ENCODE results near the gene UTP11. TPM values are rescaled to one million over a fixed set of nuclear protein-coding genes. Genes with fewer than 3 reads are reported as not detected.

UTP11 gene, protein sequence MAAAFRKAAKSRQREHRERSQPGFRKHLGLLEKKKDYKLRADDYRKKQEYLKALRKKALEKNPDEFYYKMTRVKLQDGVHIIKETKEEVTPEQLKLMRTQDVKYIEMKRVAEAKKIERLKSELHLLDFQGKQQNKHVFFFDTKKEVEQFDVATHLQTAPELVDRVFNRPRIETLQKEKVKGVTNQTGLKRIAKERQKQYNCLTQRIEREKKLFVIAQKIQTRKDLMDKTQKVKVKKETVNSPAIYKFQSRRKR
- total RNA-seq: 27.0 and 53.5 TPM in 2 replicates

GRCh38 chr1:38012363-38013226 lies at the start of gene UTP11:
TSS of gene UTP11 (plus strand) at chr1:38012734. CDS start at chr1:38012803, 69 bp downstream.

GRCh38 chr1:38005195-38006007 lies 7.1 kb upstream of the UTP11 start, which contains the start of gene FHL3:
TSS of gene FHL3 (minus strand) at chr1:38005514. CDS start at chr1:37999412, 6,102 bp downstream.

GRCh38 chr1:38046333-38046883 lies 33.9 kb downstream of the UTP11 start, which contains the start of gene POU3F1:
TSS of gene POU3F1 (minus strand) at chr1:38046793. CDS start at chr1:38046743, 50 bp downstream.

Other genes starting within 250 kb of the UTP11 start
- gene EPHA10, start 247.6 kb upstream of the UTP11 start, total RNA-seq: 0.15 TPM in 1 of 2 replicates, not detected in the other
- gene MANEAL, start 218.9 kb upstream of the UTP11 start, total RNA-seq: 0.15 and 1.8 TPM in 2 replicates
- gene C1orf122, start 204.9 kb upstream of the UTP11 start, total RNA-seq: 23.3 and 46.5 TPM in 2 replicates
- gene YRDC, start 204.5 kb upstream of the UTP11 start, total RNA-seq: 8.1 and 11.1 TPM in 2 replicates
- 3.9 and 4.0 TPM in 2 replicates for gene MTF1, start 153.1 kb upstream of the UTP11 start, total RNA-seq
- gene INPP5B, start 65.7 kb upstream of the UTP11 start, total RNA-seq: 39.0 and 41.4 TPM in 2 replicates
- 64.8 and 121 TPM in 2 replicates for gene SF3A3, start 22.7 kb upstream of the UTP11 start, total RNA-seq
- 16.6 and 31.1 TPM in 2 replicates for gene FHL3, start 7.2 kb upstream of the UTP11 start, total RNA-seq
- gene POU3F1, start 34.1 kb downstream of the UTP11 start, total RNA-seq: under 0.01 and 0.17 TPM in 2 replicates

Data from smooth muscle cell of trachea (primary cell).